ENCODE measurements around the gene INTS1. TPM values are rescaled to one million over a fixed set of nuclear protein-coding genes. Genes with fewer than 3 reads are reported as not detected.

Gene INTS1
- total RNA-seq, 1 experiment from 2014 or later, result 122 TPM

DNA sequence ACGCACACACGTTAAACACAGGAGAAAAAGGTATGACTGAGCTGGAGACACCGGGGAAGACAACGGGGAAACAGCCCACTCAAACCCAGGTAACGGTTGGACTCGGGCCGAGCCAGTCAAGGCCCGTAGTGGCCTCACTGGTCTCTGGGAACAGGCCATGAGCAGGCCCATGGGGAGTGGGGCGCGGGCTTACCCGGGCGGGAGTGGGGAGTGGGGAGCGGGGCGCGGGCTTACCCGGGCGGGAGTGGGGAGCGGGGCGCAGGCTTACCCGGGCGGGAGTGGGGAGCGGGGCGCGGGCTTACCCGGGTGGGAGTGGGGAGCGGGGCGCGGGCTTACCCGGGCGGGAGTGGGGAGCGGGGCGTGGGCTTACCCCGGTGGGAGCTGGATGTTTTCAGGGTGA lies 11.5 kb downstream of the INTS1 start:
- Mint-ChIP-seq H3K27me3 (ENCODE audit: insufficient read depth, unreplicated experiment) (no peaks in the 10 kb centered on the region), H3K36me3 (ENCODE audit: insufficient read depth, unreplicated experiment) (peaks cover 79% of the 10 kb centered on the region), H3K27ac (ENCODE audit: unreplicated experiment) (no peak overlapping the region), H3K4me3 (ENCODE audit: unreplicated experiment) (no peak overlapping the region), H3K9me3 (ENCODE audit: unreplicated experiment) (no peaks in the 10 kb centered on the region), H3K4me1 (ENCODE audit: low read depth, unreplicated experiment) (no peaks in the 10 kb centered on the region)
- DNase-seq, result no peak
- H3K27me3 ChIP-seq (replicated peaks; ENCODE audit: control insufficient read depth, insufficient read depth, low read length), result no peaks in the 10 kb centered on the region
- intact Hi-C loops (cut with micrococcal nuclease; ENCODE audit: unreplicated experiment), result no loop called here
- ChIA-PET POLR2A (no interaction called here), CTCF (no interaction called here)
- TF ChIP-seq, protein P1, sequence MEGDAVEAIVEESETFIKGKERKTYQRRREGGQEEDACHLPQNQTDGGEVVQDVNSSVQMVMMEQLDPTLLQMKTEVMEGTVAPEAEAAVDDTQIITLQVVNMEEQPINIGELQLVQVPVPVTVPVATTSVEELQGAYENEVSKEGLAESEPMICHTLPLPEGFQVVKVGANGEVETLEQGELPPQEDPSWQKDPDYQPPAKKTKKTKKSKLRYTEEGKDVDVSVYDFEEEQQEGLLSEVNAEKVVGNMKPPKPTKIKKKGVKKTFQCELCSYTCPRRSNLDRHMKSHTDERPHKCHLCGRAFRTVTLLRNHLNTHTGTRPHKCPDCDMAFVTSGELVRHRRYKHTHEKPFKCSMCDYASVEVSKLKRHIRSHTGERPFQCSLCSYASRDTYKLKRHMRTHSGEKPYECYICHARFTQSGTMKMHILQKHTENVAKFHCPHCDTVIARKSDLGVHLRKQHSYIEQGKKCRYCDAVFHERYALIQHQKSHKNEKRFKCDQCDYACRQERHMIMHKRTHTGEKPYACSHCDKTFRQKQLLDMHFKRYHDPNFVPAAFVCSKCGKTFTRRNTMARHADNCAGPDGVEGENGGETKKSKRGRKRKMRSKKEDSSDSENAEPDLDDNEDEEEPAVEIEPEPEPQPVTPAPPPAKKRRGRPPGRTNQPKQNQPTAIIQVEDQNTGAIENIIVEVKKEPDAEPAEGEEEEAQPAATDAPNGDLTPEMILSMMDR (IDR thresholded peaks at IDR 0.05; ENCODE audit: insufficient read depth in 1 of 2, low read depth in 1 of 2, low read length in 1 of 2, severe bottlenecking in 1 of 2, unreplicated experiment in 1 of 2), result no peak
- H3K4me3 ChIP-seq (ENCODE audit: low read depth, low read length), result no peak overlapping the region
- no peaks in the 10 kb centered on the region for H3K4me1 ChIP-seq
- H3K9me3 ChIP-seq, result no peaks in the 10 kb centered on the region
- H3K36me3 ChIP-seq (ENCODE audit: control insufficient read depth, insufficient read depth, low read length), result no peaks in the 10 kb centered on the region
- BruUV-seq (replicated peaks), result no TSS peak

GRCh38 chr7:1492221-1492620 lies 12.0 kb downstream of the INTS1 start:
- BruUV-seq (replicated peaks), result no TSS peak
- H3K27ac Mint-ChIP-seq (ENCODE audit: unreplicated experiment), result no peak overlapping the region
- no peaks in the 10 kb centered on the region for H3K4me1 ChIP-seq
- no peak for DNase-seq
- TF ChIP-seq, protein P1 (IDR thresholded peaks at IDR 0.05; ENCODE audit: insufficient read depth in 1 of 2, low read depth in 1 of 2, low read length in 1 of 2, severe bottlenecking in 1 of 2, unreplicated experiment in 1 of 2), result no peak
- no peak overlapping the region for H3K4me3 ChIP-seq (ENCODE audit: low read depth, low read length)
- ChIA-PET POLR2A (no interaction called here), CTCF (no interaction called here)
- H3K27me3 ChIP-seq (replicated peaks; ENCODE audit: control insufficient read depth, insufficient read depth, low read length), result no peaks in the 10 kb centered on the region
- H3K36me3 Mint-ChIP-seq (ENCODE audit: insufficient read depth, unreplicated experiment), result peaks cover 78% of the 10 kb centered on the region
- no peaks in the 10 kb centered on the region for H3K36me3 ChIP-seq (ENCODE audit: control insufficient read depth, insufficient read depth, low read length)
- no peaks in the 10 kb centered on the region for H3K9me3 ChIP-seq
- no peaks in the 10 kb centered on the region for H3K27me3 Mint-ChIP-seq (ENCODE audit: insufficient read depth, unreplicated experiment)
- H3K9me3 Mint-ChIP-seq (ENCODE audit: unreplicated experiment), result no peaks in the 10 kb centered on the region
- intact Hi-C loops (cut with micrococcal nuclease; ENCODE audit: unreplicated experiment), result no loop called here
- no peaks in the 10 kb centered on the region for H3K4me1 Mint-ChIP-seq (ENCODE audit: low read depth, unreplicated experiment)
- no peak overlapping the region for H3K4me3 Mint-ChIP-seq (ENCODE audit: unreplicated experiment)

DNA sequence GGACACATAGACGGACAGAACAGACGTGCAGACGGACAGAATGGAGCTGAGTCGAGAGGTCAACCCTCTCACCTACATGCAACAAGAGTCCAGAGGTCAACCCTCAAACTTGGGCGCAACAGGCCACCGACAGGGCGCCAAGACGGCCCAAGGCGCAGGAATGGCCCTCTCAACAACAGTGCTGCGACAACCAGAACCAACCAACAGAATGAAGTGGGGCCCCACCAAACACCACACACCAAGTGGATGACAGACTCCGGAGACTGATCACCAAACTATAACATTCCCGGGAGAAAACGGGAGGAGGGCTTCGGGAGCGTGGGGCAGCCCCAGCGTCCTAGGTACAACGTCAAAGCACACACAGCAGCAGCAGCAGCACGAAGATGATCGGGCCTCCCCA lies 13.4 kb downstream of the INTS1 start:
- no peaks in the 10 kb centered on the region for H3K4me1 Mint-ChIP-seq (ENCODE audit: low read depth, unreplicated experiment)
- no peaks in the 10 kb centered on the region for H3K9me3 Mint-ChIP-seq (ENCODE audit: unreplicated experiment)
- H3K36me3 Mint-ChIP-seq (ENCODE audit: insufficient read depth, unreplicated experiment), result peaks cover 67% of the 10 kb centered on the region
- H3K27me3 ChIP-seq (replicated peaks; ENCODE audit: control insufficient read depth, insufficient read depth, low read length), result no peaks in the 10 kb centered on the region
- H3K4me3 Mint-ChIP-seq (ENCODE audit: unreplicated experiment), result no peak overlapping the region
- H3K27me3 Mint-ChIP-seq (ENCODE audit: insufficient read depth, unreplicated experiment), result no peaks in the 10 kb centered on the region
- ChIA-PET CTCF (interaction anchor here (0.6 kb wide), 1 partner anchor 17 kb away, joined by 3 read pairs; no protein-coding TSS in a partner anchor), POLR2A (interaction anchor here (0.6 kb wide), 1 partner anchor 1152 kb away, joined by 3 read pairs; no protein-coding TSS in a partner anchor)
- no peak for DNase-seq
- H3K4me3 ChIP-seq (ENCODE audit: low read depth, low read length), result no peak overlapping the region
- intact Hi-C loops (cut with micrococcal nuclease; ENCODE audit: unreplicated experiment), result no loop called here
- no TSS peak for BruUV-seq (replicated peaks)
- no peaks in the 10 kb centered on the region for H3K4me1 ChIP-seq
- TF ChIP-seq, protein P1 (IDR thresholded peaks at IDR 0.05; ENCODE audit: insufficient read depth in 1 of 2, low read depth in 1 of 2, low read length in 1 of 2, severe bottlenecking in 1 of 2, unreplicated experiment in 1 of 2), result no peak
- H3K27ac Mint-ChIP-seq (ENCODE audit: unreplicated experiment), result no peak overlapping the region
- no peaks in the 10 kb centered on the region for H3K36me3 ChIP-seq (ENCODE audit: control insufficient read depth, insufficient read depth, low read length)
- H3K9me3 ChIP-seq, result no peaks in the 10 kb centered on the region
